H1 (cell line): ENCODE results near the gene PCDH9.

Experiments used
- EP300 ChIP-seq, 2 experiments: IDR thresholded peaks; 1 replicate in 1 of 2; 2 replicates in 1 of 2; pipeline ENCODE4 v1.6.1; 2011 to 2012; ENCODE audit warnings: low read depth in 2 of 2, low read length in 2 of 2, mild to moderate bottlenecking in 2 of 2, borderline replicate concordance in 1 of 2, inconsistent platforms in 1 of 2, moderate library complexity in 1 of 2
- JUN ChIP-seq: IDR thresholded peaks from 2 replicates; pipeline ENCODE4 v1.6.1; 2011; ENCODE audit warnings: low read depth, mild to moderate bottlenecking, improper control_type of control experiment, low read length
- SRF ChIP-seq: IDR thresholded peaks from 2 replicates; pipeline ENCODE4 v1.6.1; 2011; ENCODE audit warnings: mild to moderate bottlenecking, low read depth, low read length, moderate library complexity
- YY1 ChIP-seq: IDR thresholded peaks from 2 replicates; pipeline ENCODE4 v1.6.1; 2011; ENCODE audit warnings: low read depth, mild to moderate bottlenecking, low read length
- TF ChIP-seq, protein P1 (sequence below), 3 experiments: IDR thresholded peaks; 1 replicate in 2 of 3; 2 replicates in 1 of 3; pipeline versions ENCODE4 v1.5.1 to v1.6.1; 2011; ENCODE audit warnings: low read length in 3 of 3, mild to moderate bottlenecking in 3 of 3, inconsistent platforms in 2 of 3, low read depth in 1 of 3, moderate library complexity in 1 of 3; ENCODE audit not compliant: insufficient read depth in 1 of 3; ENCODE audit errors: control extremely low read depth in 1 of 3

- TF ChIP-seq SRF (no peak), EP300 (IDR thresholded peaks at IDR 0.05; ENCODE audit: borderline replicate concordance in 1 of 2, low read depth in 2 of 2, low read length in 2 of 2) (no peak), JUN (no peak), YY1 (no peak)
- TF ChIP-seq, protein P1, sequence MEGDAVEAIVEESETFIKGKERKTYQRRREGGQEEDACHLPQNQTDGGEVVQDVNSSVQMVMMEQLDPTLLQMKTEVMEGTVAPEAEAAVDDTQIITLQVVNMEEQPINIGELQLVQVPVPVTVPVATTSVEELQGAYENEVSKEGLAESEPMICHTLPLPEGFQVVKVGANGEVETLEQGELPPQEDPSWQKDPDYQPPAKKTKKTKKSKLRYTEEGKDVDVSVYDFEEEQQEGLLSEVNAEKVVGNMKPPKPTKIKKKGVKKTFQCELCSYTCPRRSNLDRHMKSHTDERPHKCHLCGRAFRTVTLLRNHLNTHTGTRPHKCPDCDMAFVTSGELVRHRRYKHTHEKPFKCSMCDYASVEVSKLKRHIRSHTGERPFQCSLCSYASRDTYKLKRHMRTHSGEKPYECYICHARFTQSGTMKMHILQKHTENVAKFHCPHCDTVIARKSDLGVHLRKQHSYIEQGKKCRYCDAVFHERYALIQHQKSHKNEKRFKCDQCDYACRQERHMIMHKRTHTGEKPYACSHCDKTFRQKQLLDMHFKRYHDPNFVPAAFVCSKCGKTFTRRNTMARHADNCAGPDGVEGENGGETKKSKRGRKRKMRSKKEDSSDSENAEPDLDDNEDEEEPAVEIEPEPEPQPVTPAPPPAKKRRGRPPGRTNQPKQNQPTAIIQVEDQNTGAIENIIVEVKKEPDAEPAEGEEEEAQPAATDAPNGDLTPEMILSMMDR (IDR thresholded peaks at IDR 0.05; ENCODE audit: control extremely low read depth in 1 of 3, insufficient read depth in 1 of 3, low read depth in 1 of 3, low read length in 3 of 3): no peak
These were observed 933.8 kb downstream of the PCDH9 start for GRCh38 chr13:66296328-66296727.
